Measurements from ENCODE around the gene CENPL. TPM values are rescaled to one million over a fixed set of nuclear protein-coding genes. Genes with fewer than 3 reads are reported as not detected.

The CENPL gene
- total RNA-seq, result 4.2 and 23.5 TPM in 2 replicates

DNA sequence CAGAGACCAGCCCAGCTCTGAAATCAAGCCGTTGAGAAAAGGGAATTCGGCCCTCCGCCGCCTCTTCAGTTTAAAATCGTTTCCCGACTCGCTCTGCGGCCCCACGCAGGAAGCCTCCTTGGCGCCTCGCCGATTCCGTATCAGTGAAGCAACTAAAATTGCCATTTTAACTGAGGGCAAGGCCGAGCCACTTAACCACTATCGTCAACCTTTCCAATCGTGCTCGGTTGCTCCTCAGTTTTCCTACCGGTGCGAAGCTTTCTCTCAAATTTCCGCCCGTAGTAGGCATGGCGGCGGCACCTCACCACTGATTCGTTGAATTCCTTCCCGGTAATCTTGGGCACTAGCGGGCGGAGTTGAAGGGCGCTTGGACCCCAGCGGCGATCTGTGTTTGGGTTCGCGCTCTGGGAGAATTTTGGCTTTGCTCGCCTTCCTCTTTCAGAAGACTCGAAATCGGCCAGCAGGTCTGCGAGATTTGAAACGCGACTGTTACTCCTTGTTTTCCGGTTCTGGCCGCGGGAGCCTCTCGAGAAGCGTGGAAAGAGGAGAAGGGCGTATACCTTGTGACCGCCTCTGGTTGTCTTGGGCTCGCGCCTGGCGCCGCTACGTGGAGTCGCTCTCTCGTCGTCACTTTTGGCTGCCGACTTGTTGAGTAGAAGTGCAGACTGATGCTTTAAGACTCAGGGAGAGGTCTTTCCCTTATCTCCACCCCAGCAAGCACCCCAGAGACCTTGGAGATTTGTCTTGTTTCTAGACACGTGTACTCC, at the start of gene CENPL, which contains the start of gene DARS2:
TSS of gene CENPL (minus strand) at position 569 of the 767 bp plus-strand sequence. CDS start 13,584 bp downstream, outside the sequence.
TSS of gene DARS2 (plus strand) at position 359 of the 767 bp plus-strand sequence. CDS start 557 bp downstream, outside the sequence.

GRCh38 chr1:173868266-173869020, 43.8 kb upstream of the CENPL start, which contains the start of gene ZBTB37:
ZBTB37 (plus strand) TSS chr1:173868380; CDS start chr1:173870226, 1,846 bp downstream.

DNA sequence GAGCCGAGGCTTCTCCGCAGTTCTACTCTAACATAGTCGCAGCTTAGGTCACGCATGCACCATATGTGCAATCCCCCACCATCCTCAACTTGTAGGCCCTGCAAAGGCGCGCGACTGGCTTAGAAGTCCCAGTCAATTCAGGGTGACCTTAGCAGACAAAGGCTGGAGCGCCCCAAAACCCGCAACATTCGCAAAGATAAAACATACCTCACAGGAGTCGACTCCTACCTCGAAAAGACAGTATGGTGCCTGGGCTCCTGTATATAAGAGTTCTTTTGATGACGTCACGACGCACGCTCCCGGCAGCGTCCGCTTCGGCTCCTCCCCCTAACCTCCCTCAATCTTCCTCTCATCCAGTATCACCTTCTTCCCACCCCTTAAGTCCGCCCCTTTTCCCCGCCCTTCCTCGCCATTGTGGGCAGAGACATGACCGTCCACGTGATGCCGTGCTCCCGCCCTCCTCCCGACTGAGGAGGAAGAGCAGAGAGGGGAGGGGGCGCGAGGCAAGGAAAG, 43.1 kb upstream of the CENPL start, which contains the start of gene GAS5:
TSS of gene GAS5 (minus strand) at position 237 of the 513 bp plus-strand sequence.

Other genes starting within 250 kb of the CENPL start
- gene SLC9C2, start 221.8 kb downstream of the CENPL start, total RNA-seq, result not detected in 2 replicates
- gene TEX50, start 189.5 kb downstream of the CENPL start, total RNA-seq, result not detected in 2 replicates
- gene ANKRD45, start 155.0 kb downstream of the CENPL start, total RNA-seq, result 0.76 TPM in 1 of 2 replicates, not detected in the other
- 9.6 and 18.3 TPM in 2 replicates for gene KLHL20, start 109.9 kb downstream of the CENPL start, total RNA-seq
- 12.9 and 30.1 TPM in 2 replicates for gene DARS2, start 210 bp downstream of the CENPL start, total RNA-seq
- gene GAS5, start 43.1 kb upstream of the CENPL start, total RNA-seq, result 217 and 319 TPM in 2 replicates
- gene ZBTB37, start 43.5 kb upstream of the CENPL start, total RNA-seq, result 2.4 and 6.0 TPM in 2 replicates
- gene SERPINC1, start 92.4 kb upstream of the CENPL start, total RNA-seq, result 0.25 TPM in 1 of 2 replicates, not detected in the other
- gene RC3H1, start 197.5 kb upstream of the CENPL start, total RNA-seq, result 10.1 and 23.5 TPM in 2 replicates

All from mesangial cell (primary cell).